Tibial nerve (tissue), 4 donors: Measurements from ENCODE around the gene TBXAS1. TPM values are rescaled to one million over a fixed set of nuclear protein-coding genes. Genes with fewer than 3 reads are reported as not detected.

Experiments used
- DNase-seq, 2 donors: peaks; one replicate each; pipeline ENCODE4 v3.0.0-alpha.2; 2019; ENCODE audit warnings: low spot score in 2 of 2
- H3K27ac ChIP-seq, 4 donors: fragments of 200-600 bp; sonication (generic) in 3 of 4; one replicate each; pipeline ENCODE4 v1.5.1; 2017 to 2019; ENCODE audit warnings: mild to moderate bottlenecking in 1 of 4
- H3K27me3 ChIP-seq, 2 donors: fragments of 200-600 bp; sonication (generic) in 1 of 2; one replicate each; pipeline versions ENCODE4 v1.5.1 to v1.6.0; 2017 to 2019
- H3K36me3 ChIP-seq, 3 donors: fragments of 200-600 bp; sonication (generic); one replicate each; pipeline ENCODE4 v1.5.1; 2018 to 2019
- H3K4me1 ChIP-seq, 4 donors: fragments of 200-600 bp; sonication (generic) in 3 of 4; one replicate each; pipeline ENCODE4 v1.5.1; 2017 to 2019
- H3K4me3 ChIP-seq, 4 donors: fragments of 200-600 bp; sonication (generic) in 3 of 4; one replicate each; pipeline ENCODE4 v1.5.1; 2017 to 2019; ENCODE audit warnings: mild to moderate bottlenecking in 1 of 4, moderate library complexity in 1 of 4
- H3K9me3 ChIP-seq, 4 donors: fragments of 200-600 bp; sonication (generic) in 3 of 4; one replicate each; pipeline ENCODE4 v1.5.1; 2017 to 2019
- EP300 ChIP-seq, 2 donors: sonication (generic); formaldehyde crosslinking; IDR thresholded peaks; one replicate each; pipeline ENCODE4 v1.6.1; 2017; ENCODE audit warnings: antibody characterized with exemption in 2 of 2, mild to moderate bottlenecking in 1 of 2
- POLR2A ChIP-seq, 2 donors: fragments of 450-650 bp; IDR thresholded peaks; one replicate each; pipeline ENCODE4 v1.6.1; 2017; ENCODE audit warnings: antibody characterized with exemption in 2 of 2, mild to moderate bottlenecking in 2 of 2, moderate library complexity in 2 of 2
- WGBS, 2 donors: methylation state at CpG; one replicate each; pipeline ENCODE4 v1.1.5; 2018; 5-methylcytosine and 5-hydroxymethylcytosine counted together
- total RNA-seq, 4 donors: library from RNA; depleted of rRNA; stranded (reverse); fragments of >200 nt; gene quantifications; one replicate each; pipeline ENCODE4 v1.1.0, GENCODE V29; 2016
- TF ChIP-seq, protein P1 (sequence below), 5 experiments: fragments of 200-600 bp in 3 of 5; fragments of 450-650 bp in 2 of 5; sonication (generic) in 3 of 5; IDR thresholded peaks; one replicate each; pipeline ENCODE4 v1.5.1; 2016 to 2019; ENCODE audit warnings: antibody characterized with exemption in 5 of 5, mild to moderate bottlenecking in 3 of 5, moderate library complexity in 2 of 5

The TBXAS1 gene
- total RNA-seq, 4 donors from 2014 or later: 19.0 to 80.4 (median 30.5) TPM

DNA sequence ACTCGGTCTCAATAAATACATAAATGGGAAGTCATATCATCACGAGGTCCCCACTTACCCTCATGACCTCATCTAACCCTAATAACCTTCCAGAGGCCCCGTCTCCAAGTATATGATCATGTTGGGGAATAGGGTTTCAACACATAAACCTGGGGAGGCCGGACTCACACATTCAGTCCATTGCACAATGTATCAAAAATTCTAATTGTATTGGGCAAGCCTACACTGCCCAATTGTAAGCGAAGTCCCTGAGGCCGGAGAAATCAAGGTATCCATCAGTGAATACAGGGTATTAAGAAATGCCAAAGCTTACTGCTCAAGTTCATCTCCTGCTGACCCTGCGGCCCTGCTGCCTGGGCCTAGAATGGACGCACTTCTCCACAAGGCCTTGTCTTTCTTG lies 164.1 kb downstream of the TBXAS1 start:
- Histone ChIP-seq H3K27me3 (no peaks in the 10 kb centered on the region), H3K4me1 (peaks cover 0 to 4% (median 0%) of the 10 kb centered on the region in 4 donors), H3K36me3 (no peaks in the 10 kb centered on the region), H3K9me3 (no peaks in the 10 kb centered on the region), H3K4me3 (no peak overlapping the region), H3K27ac (no peak overlapping the region)
- no peak for DNase-seq
- 88 to 92% methylated on average over 8 of the region's 8 CpGs for WGBS, 2 donors
- TF ChIP-seq POLR2A (IDR thresholded peaks at IDR 0.05) (no peak), EP300 (IDR thresholded peaks at IDR 0.05) (no peak)
- TF ChIP-seq, protein P1, sequence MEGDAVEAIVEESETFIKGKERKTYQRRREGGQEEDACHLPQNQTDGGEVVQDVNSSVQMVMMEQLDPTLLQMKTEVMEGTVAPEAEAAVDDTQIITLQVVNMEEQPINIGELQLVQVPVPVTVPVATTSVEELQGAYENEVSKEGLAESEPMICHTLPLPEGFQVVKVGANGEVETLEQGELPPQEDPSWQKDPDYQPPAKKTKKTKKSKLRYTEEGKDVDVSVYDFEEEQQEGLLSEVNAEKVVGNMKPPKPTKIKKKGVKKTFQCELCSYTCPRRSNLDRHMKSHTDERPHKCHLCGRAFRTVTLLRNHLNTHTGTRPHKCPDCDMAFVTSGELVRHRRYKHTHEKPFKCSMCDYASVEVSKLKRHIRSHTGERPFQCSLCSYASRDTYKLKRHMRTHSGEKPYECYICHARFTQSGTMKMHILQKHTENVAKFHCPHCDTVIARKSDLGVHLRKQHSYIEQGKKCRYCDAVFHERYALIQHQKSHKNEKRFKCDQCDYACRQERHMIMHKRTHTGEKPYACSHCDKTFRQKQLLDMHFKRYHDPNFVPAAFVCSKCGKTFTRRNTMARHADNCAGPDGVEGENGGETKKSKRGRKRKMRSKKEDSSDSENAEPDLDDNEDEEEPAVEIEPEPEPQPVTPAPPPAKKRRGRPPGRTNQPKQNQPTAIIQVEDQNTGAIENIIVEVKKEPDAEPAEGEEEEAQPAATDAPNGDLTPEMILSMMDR (IDR thresholded peaks at IDR 0.05): no peak

DNA sequence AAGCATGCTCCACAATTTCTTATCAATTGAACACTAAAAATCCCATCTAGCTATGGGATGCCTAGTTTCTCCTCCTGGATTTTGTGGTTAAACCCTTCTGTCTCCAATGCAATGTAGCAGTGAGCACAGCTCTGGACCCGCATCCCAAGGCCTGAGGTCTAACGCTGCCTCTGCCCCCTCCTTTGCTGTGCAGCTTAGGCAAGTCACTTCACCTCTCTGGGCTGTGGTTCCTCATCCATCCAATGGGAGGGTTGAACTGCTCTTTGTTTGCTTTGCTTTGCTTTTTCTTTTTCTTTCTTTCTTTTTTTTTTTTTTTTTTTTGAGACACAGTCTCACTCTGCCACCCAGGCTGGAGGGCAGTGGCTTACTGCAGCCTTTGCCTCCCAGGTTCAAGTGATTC lies 164.5 kb downstream of the TBXAS1 start:
- peaks cover 0 to 4% (median 0%) of the 10 kb centered on the region in 4 donors for H3K4me1 ChIP-seq
- no peaks in the 10 kb centered on the region for H3K27me3 ChIP-seq
- TF ChIP-seq, protein P1 (IDR thresholded peaks at IDR 0.05): no peak
- TF ChIP-seq EP300 (IDR thresholded peaks at IDR 0.05): no peak
- no peak for TF ChIP-seq POLR2A (IDR thresholded peaks at IDR 0.05)
- no peak for DNase-seq
- no peaks in the 10 kb centered on the region for H3K36me3 ChIP-seq
- H3K9me3 ChIP-seq: no peaks in the 10 kb centered on the region
- H3K4me3 ChIP-seq: no peak overlapping the region
- 93 to 94% methylated on average over 2 of the region's 2 CpGs for WGBS, 2 donors
- no peak overlapping the region for H3K27ac ChIP-seq

DNA sequence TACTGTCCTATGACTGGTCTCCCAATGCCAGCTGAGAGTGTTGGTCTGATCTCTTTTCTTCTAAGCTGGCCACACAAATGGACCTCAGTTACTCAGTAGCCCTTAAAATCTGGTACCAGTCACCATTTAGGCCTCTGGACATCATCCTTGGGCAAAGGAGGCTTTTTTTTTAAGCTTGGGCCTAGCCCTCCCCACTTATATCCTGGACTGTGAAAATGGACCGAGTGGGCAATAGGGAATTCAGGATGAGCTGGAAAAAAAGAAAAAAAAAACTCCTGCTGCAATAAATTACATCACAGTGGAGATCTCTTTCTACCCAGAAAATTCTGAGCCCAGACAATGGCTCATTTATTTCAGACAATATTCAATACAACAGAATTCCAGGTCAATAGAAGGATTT lies 165.3 kb downstream of the TBXAS1 start:
- Histone ChIP-seq H3K4me1 (peaks cover 0 to 4% (median 0%) of the 10 kb centered on the region in 4 donors), H3K4me3 (no peak overlapping the region), H3K27ac (no peak overlapping the region), H3K27me3 (no peaks in the 10 kb centered on the region), H3K9me3 (no peaks in the 10 kb centered on the region), H3K36me3 (no peaks in the 10 kb centered on the region)
- 54 to 57% methylated on average over 1 of the region's 1 CpG for WGBS, 2 donors
- TF ChIP-seq POLR2A (IDR thresholded peaks at IDR 0.05) (no peak), EP300 (IDR thresholded peaks at IDR 0.05) (no peak)
- TF ChIP-seq, protein P1 (IDR thresholded peaks at IDR 0.05): no peak
- no peak for DNase-seq

DNA sequence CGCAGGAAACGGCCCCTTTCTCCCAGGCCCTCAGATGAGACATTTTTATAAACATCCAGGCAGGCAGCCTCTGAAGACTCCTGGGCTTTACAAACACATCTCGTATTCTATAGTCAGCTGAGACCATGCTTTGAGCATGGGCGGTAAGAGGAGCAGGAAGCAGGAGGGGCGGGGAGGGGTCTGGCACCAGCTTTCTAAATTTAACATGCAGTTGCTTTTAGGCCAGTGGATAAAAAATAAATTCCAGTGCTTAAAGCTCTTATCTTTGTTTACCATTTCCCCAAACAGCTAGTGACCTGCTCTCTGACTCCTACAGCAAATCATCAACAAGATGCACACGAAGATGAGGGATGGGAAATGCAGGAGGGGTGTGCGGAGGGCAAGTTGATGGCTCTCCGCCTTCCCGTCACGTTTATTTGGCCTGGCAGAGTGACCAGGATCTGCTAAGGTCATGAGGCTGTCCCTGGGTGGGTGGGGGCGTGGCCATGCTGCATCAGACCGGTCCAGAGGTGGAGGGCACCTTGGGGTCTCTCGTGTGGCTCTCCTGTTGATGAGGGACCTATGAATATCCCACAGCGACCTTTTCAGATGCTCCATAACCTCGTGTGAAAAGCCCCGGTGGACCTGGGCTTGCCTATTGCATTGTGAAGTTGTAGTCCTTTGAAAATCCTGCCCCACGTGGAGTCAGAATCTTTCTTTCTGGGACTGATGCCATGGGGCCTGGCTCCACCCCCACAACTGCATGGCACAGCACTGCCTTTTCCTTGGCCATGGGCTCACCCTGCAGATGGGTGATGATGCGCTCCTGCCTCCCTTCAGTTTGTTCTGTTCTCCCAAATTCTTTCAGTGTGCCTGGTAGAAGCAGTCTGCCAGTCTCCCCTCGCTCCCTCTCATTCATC lies 166.2 kb downstream of the TBXAS1 start:
- Histone ChIP-seq H3K9me3 (no peaks in the 10 kb centered on the region), H3K36me3 (no peaks in the 10 kb centered on the region), H3K27me3 (no peaks in the 10 kb centered on the region), H3K4me3 (no peak overlapping the region), H3K4me1 (peaks cover 0 to 4% (median 0%) of the 10 kb centered on the region in 4 donors), H3K27ac (no peak overlapping the region)
- 54 to 57% methylated on average over 19 of the region's 19 CpGs for WGBS, 2 donors
- no peak for DNase-seq
- no peak for TF ChIP-seq POLR2A (IDR thresholded peaks at IDR 0.05)
- TF ChIP-seq, protein P1 (IDR thresholded peaks at IDR 0.05): no peak
- no peak for TF ChIP-seq EP300 (IDR thresholded peaks at IDR 0.05)

DNA sequence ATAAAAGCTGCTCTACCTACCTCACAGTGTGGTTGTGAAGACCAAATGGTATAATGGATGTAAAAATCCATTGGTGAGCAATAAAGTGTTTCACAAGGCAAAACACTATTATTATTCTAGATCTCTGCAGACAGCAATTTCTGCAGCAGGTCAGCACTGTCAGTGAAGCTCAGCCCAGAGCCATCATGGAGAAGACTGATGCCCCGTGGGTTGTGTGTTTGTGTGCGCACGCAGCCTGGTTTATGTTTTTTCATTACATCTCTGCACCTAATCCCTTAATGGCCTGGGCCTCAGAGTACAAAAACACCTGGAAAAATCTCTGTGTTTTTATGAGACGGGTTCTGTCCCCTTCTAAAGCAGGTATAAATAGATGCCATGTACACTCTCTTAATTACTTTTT lies 169.5 kb downstream of the TBXAS1 start:
- Histone ChIP-seq H3K9me3 (no peaks in the 10 kb centered on the region), H3K4me3 (no peak overlapping the region), H3K27ac (no peak overlapping the region), H3K27me3 (no peaks in the 10 kb centered on the region), H3K36me3 (no peaks in the 10 kb centered on the region), H3K4me1 (peaks cover 0 to 4% (median 0%) of the 10 kb centered on the region in 4 donors)
- TF ChIP-seq POLR2A (IDR thresholded peaks at IDR 0.05): no peak
- no peak for DNase-seq
- WGBS, 2 donors: 94% methylated on average over 4 of the region's 4 CpGs
